C4-2B (cell line): Measurements from ENCODE around the gene SCART1.

ENCODE experiments used
- H3K27ac ChIP-seq: fragments of 450-650 bp; 2 replicates; pipeline ENCODE4 v1.5.1; 2017
- ZFX ChIP-seq: fragments of 450-650 bp; IDR thresholded peaks from 2 replicates; pipeline ENCODE4 v1.6.1; 2017
- TF ChIP-seq, protein P1 (sequence below): fragments of 450-650 bp; conservative IDR thresholded peaks from 2 replicates; pipeline ENCODE4 v1.5.1; 2017; ENCODE audit warnings: mild to moderate bottlenecking

The SCART1 gene

DNA sequence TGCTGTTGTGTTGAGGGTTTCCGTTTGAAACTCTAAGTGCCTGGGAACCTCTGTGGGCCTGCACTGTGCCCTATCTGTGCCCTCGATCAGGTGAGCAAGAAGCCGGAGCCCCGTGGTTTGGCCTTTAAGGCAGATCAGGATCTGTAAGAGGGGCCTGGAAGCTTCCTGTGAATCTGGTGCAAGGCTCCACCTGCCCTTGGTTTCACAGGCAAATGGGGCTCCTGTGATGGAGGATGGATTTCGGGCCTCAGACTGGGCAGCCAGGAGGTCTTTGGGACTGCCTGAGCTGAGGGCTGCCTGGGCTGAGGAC lies 21.6 kb downstream of the SCART1 start:
- no peak for TF ChIP-seq ZFX
- TF ChIP-seq, protein P1, sequence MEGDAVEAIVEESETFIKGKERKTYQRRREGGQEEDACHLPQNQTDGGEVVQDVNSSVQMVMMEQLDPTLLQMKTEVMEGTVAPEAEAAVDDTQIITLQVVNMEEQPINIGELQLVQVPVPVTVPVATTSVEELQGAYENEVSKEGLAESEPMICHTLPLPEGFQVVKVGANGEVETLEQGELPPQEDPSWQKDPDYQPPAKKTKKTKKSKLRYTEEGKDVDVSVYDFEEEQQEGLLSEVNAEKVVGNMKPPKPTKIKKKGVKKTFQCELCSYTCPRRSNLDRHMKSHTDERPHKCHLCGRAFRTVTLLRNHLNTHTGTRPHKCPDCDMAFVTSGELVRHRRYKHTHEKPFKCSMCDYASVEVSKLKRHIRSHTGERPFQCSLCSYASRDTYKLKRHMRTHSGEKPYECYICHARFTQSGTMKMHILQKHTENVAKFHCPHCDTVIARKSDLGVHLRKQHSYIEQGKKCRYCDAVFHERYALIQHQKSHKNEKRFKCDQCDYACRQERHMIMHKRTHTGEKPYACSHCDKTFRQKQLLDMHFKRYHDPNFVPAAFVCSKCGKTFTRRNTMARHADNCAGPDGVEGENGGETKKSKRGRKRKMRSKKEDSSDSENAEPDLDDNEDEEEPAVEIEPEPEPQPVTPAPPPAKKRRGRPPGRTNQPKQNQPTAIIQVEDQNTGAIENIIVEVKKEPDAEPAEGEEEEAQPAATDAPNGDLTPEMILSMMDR = no peak
- H3K27ac ChIP-seq = no peak overlapping the region

GRCh38 chr10:133475821-133476640 lies 22.3 kb downstream of the SCART1 start:
- TF ChIP-seq, protein P1 = no peak
- TF ChIP-seq ZFX = no peak
- H3K27ac ChIP-seq = no peak overlapping the region

GRCh38 chr10:133476641-133476990 lies 22.9 kb downstream of the SCART1 start:
- no peak overlapping the region for H3K27ac ChIP-seq
- TF ChIP-seq ZFX = no peak
- TF ChIP-seq, protein P1 = no peak

GRCh38 chr10:133481086-133481643 lies 27.4 kb downstream of the SCART1 start:
- TF ChIP-seq, protein P1 = no peak
- no peak for TF ChIP-seq ZFX
- no peak overlapping the region for H3K27ac ChIP-seq

DNA sequence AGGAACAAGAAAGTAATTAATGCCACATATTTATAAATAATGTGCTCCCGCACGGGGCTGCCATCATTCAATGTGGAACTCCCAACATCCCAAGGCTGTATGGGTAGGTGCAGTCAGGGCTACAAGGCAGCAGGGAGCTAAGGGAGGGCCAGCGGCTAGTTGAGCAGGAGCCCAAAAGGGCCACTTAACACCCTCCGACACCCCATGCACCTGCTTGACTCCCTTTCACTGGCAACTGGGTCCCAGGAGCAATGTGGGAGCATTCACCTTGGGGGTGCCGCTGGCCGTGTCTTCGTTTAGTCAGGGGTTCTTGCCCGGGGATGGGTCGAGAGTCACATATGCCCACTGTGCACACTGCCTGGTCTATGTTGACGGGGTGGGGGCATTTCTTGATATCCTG lies 27.9 kb downstream of the SCART1 start:
- no peak overlapping the region for H3K27ac ChIP-seq
- TF ChIP-seq ZFX = no peak

DNA sequence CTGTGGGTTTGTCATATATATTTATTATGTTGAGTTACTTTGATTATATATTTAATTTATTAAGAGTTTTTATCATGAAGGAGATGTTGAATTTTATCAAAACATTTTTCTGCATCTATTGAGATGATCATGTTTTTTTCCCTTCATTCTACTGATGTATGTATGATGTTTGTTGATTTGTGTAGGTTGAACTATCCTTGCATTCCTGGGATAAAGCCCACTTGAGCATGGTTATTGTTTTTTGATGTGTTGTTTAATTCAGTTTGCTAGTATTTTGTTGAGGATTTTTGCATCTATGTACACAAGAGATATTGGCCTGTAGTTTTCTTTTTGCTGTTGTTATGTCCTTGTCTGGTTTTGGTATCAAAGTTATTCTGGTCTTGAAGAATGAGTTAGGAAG lies 31.1 kb downstream of the SCART1 start:
- no peak for TF ChIP-seq ZFX
- TF ChIP-seq, protein P1 = no peak
- H3K27ac ChIP-seq = no peak overlapping the region

GRCh38 chr10:133487085-133487484 lies 33.3 kb downstream of the SCART1 start:
- TF ChIP-seq, protein P1 = no peak
- no peak for TF ChIP-seq ZFX

DNA sequence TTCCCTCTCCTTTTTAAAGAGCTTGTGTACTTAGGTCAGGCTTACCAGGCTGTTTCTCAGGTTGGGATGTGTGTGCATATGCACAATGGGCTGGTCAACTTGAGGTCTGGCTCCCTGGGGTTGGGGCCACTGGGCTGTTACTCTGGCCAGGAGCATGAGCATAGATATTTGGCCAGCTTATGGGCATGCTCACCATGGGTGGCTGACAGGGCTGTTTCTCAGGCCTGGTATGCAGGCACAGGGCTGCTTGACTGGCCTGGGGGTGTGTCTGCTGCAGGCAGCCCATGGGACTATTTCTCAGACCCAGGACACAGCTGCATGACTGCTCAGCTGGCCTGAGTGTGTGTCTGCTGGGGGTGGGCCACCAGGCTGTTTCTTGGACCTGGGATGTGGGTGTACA lies 34.6 kb downstream of the SCART1 start:
- no peak for TF ChIP-seq ZFX
- TF ChIP-seq, protein P1 = no peak
- no peak overlapping the region for H3K27ac ChIP-seq

More at GRCh38 chr10:133487085-133487484, 33.3 kb downstream of the SCART1 start:
- H3K27ac ChIP-seq = no peak overlapping the region
